GM10266 (cell line): ENCODE results near the gene STK16.

Source experiments
- DNase-seq: peaks from one replicate; pipeline ENCODE4 v3.0.0; 2012; ENCODE audit errors: extremely low spot score
- TF ChIP-seq, protein P1 (sequence below): IDR thresholded peaks from 2 replicates; pipeline ENCODE4 v1.5.1; 2012; ENCODE audit warnings: mild to moderate bottlenecking, low read depth; ENCODE audit not compliant: control insufficient read depth, insufficient read depth; ENCODE audit errors: missing control alignments

STK16 gene

DNA sequence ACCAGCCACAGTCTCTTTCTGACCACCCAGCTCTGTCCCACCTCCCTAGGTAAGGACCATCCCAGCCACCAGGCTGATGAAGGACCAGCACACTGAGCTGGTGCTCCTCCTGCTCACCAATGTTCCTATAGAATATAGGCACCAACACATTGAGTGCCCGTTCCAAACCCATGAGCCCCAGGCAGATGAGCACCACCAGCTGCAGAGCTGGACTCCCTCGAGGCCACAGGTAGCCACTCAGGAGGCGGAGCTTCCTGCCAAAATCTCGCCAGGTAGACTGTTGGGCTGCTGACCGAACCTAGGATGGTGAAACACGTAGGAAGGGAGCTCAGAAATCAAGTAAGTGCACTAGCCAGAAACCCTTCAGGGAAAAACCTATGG lies 28.8 kb upstream of the STK16 start:
- TF ChIP-seq, protein P1, sequence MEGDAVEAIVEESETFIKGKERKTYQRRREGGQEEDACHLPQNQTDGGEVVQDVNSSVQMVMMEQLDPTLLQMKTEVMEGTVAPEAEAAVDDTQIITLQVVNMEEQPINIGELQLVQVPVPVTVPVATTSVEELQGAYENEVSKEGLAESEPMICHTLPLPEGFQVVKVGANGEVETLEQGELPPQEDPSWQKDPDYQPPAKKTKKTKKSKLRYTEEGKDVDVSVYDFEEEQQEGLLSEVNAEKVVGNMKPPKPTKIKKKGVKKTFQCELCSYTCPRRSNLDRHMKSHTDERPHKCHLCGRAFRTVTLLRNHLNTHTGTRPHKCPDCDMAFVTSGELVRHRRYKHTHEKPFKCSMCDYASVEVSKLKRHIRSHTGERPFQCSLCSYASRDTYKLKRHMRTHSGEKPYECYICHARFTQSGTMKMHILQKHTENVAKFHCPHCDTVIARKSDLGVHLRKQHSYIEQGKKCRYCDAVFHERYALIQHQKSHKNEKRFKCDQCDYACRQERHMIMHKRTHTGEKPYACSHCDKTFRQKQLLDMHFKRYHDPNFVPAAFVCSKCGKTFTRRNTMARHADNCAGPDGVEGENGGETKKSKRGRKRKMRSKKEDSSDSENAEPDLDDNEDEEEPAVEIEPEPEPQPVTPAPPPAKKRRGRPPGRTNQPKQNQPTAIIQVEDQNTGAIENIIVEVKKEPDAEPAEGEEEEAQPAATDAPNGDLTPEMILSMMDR: no peak
- DNase-seq: no peak

DNA sequence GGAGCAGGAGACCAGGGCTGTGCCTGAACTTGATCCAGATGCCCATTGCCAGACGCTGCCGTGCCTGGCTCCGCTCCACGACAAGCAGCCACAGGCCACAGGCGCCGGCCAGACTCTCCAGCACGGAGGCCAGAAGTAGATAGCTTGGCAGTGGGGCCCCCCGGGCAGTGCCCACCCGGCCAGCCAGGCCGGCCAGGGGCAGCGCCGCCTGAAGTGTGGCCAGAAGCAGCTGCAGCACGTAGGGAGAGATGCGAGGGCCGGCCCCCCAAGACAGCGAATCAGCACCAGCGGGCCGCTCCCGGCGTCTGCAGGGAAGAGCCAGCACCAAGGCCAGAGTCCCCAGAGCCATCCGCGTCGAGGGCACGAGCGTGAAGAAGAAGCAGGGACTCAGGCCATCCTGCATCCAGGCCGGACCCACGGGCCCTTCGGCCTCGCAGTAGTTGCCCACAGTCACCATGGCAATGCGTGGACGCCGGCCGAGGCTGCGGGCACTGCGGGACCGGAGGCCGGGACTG lies 27.0 kb upstream of the STK16 start:
- TF ChIP-seq, protein P1: no peak

DNA sequence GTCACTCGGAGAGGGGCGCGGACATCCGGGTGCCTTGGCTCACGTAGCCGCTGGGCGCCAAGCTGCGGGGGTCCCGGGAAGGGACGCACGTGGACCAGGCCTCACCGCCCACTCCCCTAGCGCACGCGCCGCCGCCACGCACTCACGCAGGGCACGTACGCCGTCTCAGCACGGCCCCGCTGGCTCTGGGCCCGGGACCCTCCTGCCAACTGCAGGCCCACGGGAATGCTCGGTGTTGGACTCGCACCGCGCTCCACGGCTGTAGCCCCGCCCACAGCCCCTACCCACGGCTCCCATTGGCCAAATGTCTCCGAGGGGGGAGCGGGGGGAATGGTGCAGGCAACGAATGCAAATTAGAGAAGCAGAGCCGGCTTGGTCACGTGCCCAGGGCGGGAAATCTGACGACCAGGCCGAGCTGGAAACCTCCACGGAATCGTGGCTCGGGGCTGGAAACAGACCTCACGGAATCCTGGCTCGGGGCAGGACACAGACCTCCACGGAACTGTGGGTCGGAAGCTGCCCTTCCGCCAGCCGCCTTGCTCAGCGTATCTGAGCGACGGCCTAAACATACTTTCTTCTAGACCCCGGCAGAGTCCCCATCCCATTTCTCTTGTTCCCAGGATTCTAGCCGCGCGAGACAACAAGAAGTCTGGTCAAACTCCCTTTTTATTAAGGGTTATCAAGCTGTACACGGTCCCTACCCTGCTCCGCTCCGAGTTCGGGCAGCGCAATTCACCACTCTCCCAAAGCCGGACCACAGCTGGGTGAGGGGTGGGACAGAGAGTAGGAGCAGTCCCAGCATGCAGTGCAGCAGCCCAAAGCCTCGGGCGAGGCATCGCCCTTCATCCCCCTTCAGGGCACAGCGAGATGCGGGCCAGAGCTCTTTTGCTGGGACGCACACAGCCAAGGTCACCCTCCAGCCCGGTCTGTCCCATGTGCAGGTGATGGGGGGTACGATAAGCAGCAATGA lies 26.3 kb upstream of the STK16 start, which contains the start of gene ABCB6:
ABCB6 (minus strand) TSS at position 227 of the 970 bp plus-strand sequence. CDS start 285 bp downstream, outside the sequence.
- TF ChIP-seq, protein P1: no peak
- DNase-seq: peak; percentile 94

More for the DNA sequence above, 27.0 kb upstream of the STK16 start:
- peak; percentile 57 for DNase-seq

DNA sequence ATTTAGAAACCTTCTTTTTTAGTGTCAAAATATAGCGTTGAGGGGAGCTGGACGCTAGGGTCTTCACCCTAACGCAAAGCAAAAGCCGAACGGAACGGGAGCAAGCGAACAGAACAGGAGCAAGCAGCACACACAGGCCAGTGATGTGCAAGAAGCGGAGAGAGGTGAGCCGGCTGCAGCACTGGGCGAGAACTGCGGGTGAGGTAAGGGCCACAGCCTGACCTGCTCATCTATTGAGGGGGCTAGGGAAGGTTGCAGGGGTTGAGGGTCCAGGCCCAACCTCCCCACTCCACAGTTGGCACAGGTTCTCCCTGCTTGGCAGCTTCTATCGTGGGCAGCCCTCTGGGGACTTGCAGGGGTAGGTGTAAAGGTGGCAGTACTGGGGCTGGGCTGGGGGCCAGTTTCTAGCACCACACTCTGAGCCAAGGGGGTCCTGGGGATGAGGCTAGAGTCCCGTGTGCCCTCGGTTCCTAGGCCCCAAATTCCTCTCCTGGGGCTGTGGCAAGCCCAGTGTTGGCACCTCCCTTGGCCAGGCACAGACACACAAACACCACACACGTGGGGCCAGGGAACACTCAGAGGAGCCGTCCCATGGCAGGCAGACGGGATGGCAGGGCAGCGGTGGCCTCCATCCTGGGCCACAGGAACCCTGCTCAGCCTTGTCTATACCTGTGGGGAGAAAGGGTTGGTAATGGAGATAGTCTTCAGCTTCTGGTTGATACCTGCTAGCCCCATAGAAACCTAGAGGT lies 25.3 kb upstream of the STK16 start:
- TF ChIP-seq, protein P1: no peak
- no peak for DNase-seq

DNA sequence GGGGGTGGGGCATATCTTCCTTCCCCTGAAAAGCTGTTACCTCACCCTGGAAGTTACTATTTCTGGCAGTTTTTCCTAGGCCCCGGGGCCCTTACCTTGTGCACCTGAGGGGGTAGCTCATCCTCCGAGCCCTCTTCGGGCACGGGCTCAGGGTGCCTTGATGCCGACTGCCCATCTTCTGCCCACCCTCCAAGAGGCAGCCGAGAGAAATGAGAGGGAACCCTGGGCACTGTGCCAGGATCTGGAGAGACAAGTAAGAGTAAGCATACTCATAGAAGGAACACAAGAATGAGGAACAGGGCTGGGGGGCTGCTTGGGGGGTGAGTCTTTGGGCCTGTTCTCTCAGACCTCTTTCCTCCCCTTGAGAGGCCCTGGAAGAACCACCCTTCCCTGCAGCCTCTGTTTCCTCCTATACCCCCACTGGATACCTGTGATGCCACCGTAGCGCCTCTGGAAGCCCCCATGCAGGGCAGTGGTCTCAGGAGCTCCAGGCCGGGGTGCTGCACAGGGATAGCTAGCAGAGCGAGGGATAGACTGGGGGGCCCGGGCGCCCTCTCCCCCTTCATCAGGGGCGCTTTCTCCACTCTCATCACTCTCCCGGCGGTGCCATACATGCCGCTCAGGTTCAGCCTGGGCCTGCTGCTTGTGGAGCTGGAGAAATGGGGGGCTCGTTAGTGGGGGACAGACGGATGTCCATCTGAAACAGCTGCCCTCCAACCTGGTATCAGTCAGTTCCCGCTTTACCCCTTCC lies 24.5 kb upstream of the STK16 start:
- TF ChIP-seq, protein P1: no peak
- DNase-seq: no peak

DNA sequence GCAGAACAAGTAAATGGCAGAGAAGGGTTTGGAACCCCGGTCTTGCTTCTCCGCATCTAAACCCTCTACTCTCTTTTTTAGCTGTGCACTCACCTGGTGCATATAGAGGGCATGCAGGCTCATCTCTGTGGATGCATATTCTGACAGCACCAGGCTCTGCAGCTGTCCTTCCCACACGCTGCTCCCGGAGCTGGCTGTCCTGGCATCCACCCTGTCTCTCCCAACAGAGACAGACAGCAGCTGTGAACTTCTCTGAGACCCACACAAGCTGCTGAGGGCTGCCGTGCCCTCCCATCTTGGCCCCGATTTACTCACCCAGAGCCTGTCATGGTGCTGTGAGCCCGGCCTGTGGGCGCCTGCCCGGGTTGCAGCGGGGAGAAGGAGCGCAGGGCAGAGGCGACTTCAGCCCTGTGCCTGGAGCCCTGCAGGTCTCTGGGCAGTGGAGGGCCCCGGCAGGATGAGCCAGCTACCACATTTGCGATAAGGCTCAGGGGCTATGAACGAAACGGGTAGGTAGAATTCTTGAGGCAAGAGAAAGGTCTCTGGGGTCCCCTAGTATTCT lies 23.2 kb upstream of the STK16 start:
- DNase-seq: no peak
- TF ChIP-seq, protein P1: no peak
